Fibroblast of skin of scalp (primary cell): ENCODE results near the gene ESPNL.

Source experiments
- DNase-seq: peaks from one replicate; pipeline ENCODE4 v3.0.0-alpha.2; 2013

ESPNL gene

GRCh38 chr2:238077292-238077691, 22.8 kb upstream of the ESPNL start:
- peak; percentile 33 for DNase-seq

- no peak for DNase-seq
Observed at GRCh38 chr2:238079874-238080327, 20.2 kb upstream of the ESPNL start.

GRCh38 chr2:238080518-238080917, 19.6 kb upstream of the ESPNL start:
- DNase-seq, result no peak

- no peak for DNase-seq
Observed at GRCh38 chr2:238081150-238081549, 19.0 kb upstream of the ESPNL start.

- DNase-seq, result no peak
Observed at GRCh38 chr2:238081561-238081960, 18.6 kb upstream of the ESPNL start.

GRCh38 chr2:238082151-238082550, 18.0 kb upstream of the ESPNL start:
- DNase-seq, result no peak

- DNase-seq, result no peak
Observed at GRCh38 chr2:238082827-238083226, 17.3 kb upstream of the ESPNL start.

- no peak for DNase-seq
Observed at GRCh38 chr2:238083919-238084318, 16.2 kb upstream of the ESPNL start.

GRCh38 chr2:238084761-238085160, 15.4 kb upstream of the ESPNL start:
- no peak for DNase-seq

- DNase-seq, result no peak
Observed at GRCh38 chr2:238085899-238086298, 14.2 kb upstream of the ESPNL start.

- DNase-seq, result no peak
Observed at GRCh38 chr2:238087211-238087610, 12.9 kb upstream of the ESPNL start.

- no peak for DNase-seq
Observed at GRCh38 chr2:238090887-238091286, 9.3 kb upstream of the ESPNL start.

- DNase-seq, result no peak
Observed at GRCh38 chr2:238091436-238092060, 8.6 kb upstream of the ESPNL start.

GRCh38 chr2:238092486-238093035, 7.6 kb upstream of the ESPNL start:
- no peak for DNase-seq

- DNase-seq, result no peak
Observed at GRCh38 chr2:238093181-238094140, 6.7 kb upstream of the ESPNL start.

GRCh38 chr2:238094438-238095022, 5.6 kb upstream of the ESPNL start:
- DNase-seq, result no peak

- no peak for DNase-seq
Observed at GRCh38 chr2:238095143-238095542, 5.0 kb upstream of the ESPNL start.

GRCh38 chr2:238096311-238097011, 3.7 kb upstream of the ESPNL start:
- no peak for DNase-seq

- no peak for DNase-seq
Observed at GRCh38 chr2:238097201-238097987, 2.7 kb upstream of the ESPNL start.

- DNase-seq, result peak; percentile 19
Observed at GRCh38 chr2:238097988-238098871, 1.9 kb upstream of the ESPNL start.
